T-helper 22 cell (primary cell): Measurements from ENCODE around the gene RACGAP1.

Experiments
- DNase-seq: peaks from one replicate; pipeline ENCODE4 v3.0.0-alpha.2; 2020; ENCODE audit warnings: low read depth

RACGAP1 gene

DNA sequence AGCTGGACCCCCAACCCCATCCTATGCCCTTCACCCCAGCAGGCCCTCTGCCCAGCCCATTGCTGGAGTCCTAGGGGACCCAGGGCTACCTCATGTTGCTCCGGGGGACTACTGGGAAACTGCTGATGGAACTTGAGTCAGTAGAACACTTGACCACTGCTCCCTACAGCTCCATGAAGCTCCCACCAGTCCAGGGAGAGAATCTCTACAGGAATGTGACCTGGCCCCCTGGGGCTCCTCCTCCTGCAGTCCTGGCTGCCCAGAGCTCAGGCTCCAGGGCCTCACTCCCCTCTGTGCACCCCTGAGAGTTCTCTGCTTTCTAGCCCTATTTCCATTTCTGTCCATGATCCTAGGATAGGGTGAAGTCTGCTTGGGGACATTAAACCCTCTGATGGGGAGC, 85.6 kb downstream of the RACGAP1 start:
- DNase-seq, result no peak

DNA sequence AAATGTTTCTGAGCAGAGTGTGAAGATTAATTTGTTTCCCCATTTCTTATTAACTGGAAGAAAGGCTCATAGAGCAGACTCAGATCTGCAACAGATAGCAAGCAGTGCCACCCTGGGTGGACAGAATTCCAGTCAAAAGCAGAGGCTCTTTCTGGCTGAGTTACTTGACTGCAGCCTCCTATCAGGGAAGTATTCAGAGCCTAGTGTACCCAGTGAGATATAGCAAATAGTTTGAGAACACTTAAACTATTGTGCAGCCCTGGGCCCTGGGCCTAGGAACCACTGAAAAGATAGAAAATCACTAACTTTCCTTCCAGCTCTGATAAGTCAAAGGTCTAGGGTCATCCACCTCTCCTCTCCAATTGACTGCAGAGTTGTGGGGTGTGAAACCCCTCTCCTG, 86.0 kb downstream of the RACGAP1 start:
- DNase-seq, result no peak
